Endothelial cell (in vitro differentiated cells): Measurements from ENCODE around the gene INSR. TPM values are rescaled to one million over a fixed set of nuclear protein-coding genes. Genes with fewer than 3 reads are reported as not detected.
A peak's percentile ranks its signal among the peaks of the same experiment; 100 is the strongest.

ENCODE experiments used
- DNase-seq: peaks from one replicate; pipeline ENCODE4 v3.0.0; 2021; ENCODE audit warnings: low spot score
- H3K27ac Mint-ChIP-seq: one replicate; pipeline ENCODE4 v1.8.0; 2021; ENCODE audit warnings: mixed read lengths, inconsistent platforms; ENCODE audit not compliant: unreplicated experiment
- H3K27me3 Mint-ChIP-seq: one replicate; pipeline ENCODE4 v1.8.0; 2021; ENCODE audit warnings: mild to moderate bottlenecking, moderate library complexity, mixed read lengths, inconsistent platforms; ENCODE audit not compliant: unreplicated experiment
- H3K36me3 Mint-ChIP-seq: one replicate; pipeline ENCODE4 v1.8.0; 2021; ENCODE audit warnings: mild to moderate bottlenecking, low read depth, mixed read lengths, inconsistent platforms; ENCODE audit not compliant: unreplicated experiment
- H3K4me1 Mint-ChIP-seq: one replicate; pipeline ENCODE4 v1.8.0; 2021; ENCODE audit warnings: mild to moderate bottlenecking, mixed read lengths, inconsistent platforms; ENCODE audit not compliant: unreplicated experiment
- H3K4me3 Mint-ChIP-seq: one replicate; pipeline ENCODE4 v1.8.0; 2021; ENCODE audit warnings: mild to moderate bottlenecking, mixed read lengths, inconsistent platforms; ENCODE audit not compliant: unreplicated experiment
- H3K9me3 Mint-ChIP-seq: one replicate; pipeline ENCODE4 v1.8.0; 2021; ENCODE audit warnings: mixed read lengths, inconsistent platforms; ENCODE audit not compliant: unreplicated experiment
- total RNA-seq: library from RNA; stranded (reverse); fragmentation: NEBNext Ultra II Directional; extraction: Animal tissue kit (Norgen Biotek cat#: 25700); gene quantifications from one replicate; pipeline ENCODE4 v1.2.1, GENCODE V29; 2021; ENCODE audit not compliant: unreplicated experiment
- TF ChIP-seq, protein P1 (sequence below): fragments of 200-600 bp; sonication (generic); IDR thresholded peaks from one replicate; pipeline ENCODE4 v1.5.0; 2021; ENCODE audit warnings: antibody characterized with exemption; ENCODE audit not compliant: unreplicated experiment

Gene INSR
- total RNA-seq, 1 donor from 2014 or later, result 28.9 TPM

DNA sequence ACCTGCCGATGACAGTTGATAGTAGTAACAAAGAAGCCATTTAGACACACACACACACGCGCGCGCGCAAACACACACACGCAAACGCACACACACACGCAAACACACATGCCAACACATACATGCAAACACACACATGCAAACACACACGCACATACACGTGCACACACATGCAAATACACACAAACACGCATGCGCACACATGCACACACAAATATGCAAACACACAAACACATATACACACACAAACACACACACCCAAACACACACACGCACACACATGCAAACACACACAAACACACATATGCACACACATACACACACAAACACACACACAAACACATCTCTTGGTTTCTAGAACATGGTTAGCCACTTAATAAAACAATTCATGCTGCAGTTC lies 174.6 kb downstream of the INSR start:
- Mint-ChIP-seq H3K27me3 (peaks cover 2% of the 10 kb centered on the region), H3K4me1 (no peaks in the 10 kb centered on the region), H3K36me3 (peaks cover 32% of the 10 kb centered on the region), H3K27ac (no peak overlapping the region), H3K4me3 (peak overlapping the region; percentile 43), H3K9me3 (peaks cover 1% of the 10 kb centered on the region)
- TF ChIP-seq, protein P1, sequence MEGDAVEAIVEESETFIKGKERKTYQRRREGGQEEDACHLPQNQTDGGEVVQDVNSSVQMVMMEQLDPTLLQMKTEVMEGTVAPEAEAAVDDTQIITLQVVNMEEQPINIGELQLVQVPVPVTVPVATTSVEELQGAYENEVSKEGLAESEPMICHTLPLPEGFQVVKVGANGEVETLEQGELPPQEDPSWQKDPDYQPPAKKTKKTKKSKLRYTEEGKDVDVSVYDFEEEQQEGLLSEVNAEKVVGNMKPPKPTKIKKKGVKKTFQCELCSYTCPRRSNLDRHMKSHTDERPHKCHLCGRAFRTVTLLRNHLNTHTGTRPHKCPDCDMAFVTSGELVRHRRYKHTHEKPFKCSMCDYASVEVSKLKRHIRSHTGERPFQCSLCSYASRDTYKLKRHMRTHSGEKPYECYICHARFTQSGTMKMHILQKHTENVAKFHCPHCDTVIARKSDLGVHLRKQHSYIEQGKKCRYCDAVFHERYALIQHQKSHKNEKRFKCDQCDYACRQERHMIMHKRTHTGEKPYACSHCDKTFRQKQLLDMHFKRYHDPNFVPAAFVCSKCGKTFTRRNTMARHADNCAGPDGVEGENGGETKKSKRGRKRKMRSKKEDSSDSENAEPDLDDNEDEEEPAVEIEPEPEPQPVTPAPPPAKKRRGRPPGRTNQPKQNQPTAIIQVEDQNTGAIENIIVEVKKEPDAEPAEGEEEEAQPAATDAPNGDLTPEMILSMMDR, result no peak
- no peak for DNase-seq

DNA sequence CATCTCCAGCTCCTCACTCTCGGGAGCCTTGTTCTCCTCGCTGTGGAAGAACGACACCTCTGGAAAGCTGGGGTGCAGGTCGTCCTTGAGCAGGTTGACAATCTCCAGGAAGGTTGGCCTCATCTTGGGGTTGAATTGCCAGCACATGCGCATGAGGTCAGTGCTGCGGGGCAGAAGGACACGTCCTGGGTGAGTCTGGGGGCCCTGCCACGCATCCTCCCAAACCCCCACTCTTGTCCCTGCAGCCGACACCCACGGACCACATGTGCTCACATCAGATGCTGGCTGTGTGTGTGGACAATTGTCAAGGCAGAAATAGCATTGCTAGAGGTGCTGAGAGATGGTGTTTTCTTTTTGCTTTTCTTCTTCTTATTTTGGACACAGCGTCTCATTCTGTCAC lies 177.0 kb downstream of the INSR start:
- Mint-ChIP-seq H3K27ac (no peak overlapping the region), H3K4me1 (no peaks in the 10 kb centered on the region), H3K36me3 (peaks cover 31% of the 10 kb centered on the region), H3K9me3 (no peaks in the 10 kb centered on the region), H3K27me3 (no peaks in the 10 kb centered on the region), H3K4me3 (no peak overlapping the region)
- DNase-seq, result no peak
- TF ChIP-seq, protein P1, result no peak

DNA sequence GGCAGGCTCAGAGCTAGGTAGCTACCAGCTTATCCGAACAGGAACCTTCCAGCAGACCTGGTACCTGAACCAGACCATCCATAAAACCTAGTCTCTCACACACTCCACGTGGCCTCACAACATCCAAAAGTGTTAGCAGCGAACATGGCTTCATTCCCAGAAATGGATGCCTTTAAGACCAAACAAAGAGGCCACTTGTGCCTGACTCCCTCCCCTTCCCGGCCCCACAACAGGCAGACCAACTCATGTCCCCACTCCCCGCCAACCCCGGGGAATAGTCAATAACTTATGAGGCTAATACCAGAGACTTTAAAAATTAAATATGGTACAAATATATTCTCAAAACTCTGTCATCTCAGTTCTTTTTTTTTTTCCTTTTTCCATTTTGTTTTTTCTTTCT lies 178.5 kb downstream of the INSR start:
- DNase-seq, result no peak
- no peak overlapping the region for H3K27ac Mint-ChIP-seq
- H3K4me1 Mint-ChIP-seq, result no peaks in the 10 kb centered on the region
- TF ChIP-seq, protein P1, result no peak
- H3K9me3 Mint-ChIP-seq, result no peaks in the 10 kb centered on the region
- H3K36me3 Mint-ChIP-seq, result peaks cover 25% of the 10 kb centered on the region
- H3K27me3 Mint-ChIP-seq, result no peaks in the 10 kb centered on the region
- no peak overlapping the region for H3K4me3 Mint-ChIP-seq

DNA sequence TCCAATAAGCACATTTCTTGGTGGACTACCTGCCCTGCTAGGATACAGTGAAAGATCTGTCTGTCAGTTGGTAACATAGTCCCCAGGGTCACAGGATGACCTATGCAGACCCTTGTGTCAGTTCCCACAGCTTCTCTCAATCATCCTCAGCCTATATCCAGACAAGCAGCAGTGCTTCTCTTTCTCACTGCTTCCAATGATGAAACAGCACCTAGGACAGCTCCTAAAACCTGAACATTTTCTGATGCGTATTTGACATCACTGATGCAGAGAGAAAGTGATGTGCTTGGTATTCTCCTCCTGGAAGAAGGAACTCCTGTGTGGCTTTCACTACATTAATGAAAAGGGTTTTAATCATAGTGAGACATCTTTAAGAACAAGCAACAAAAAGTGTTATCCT lies 181.0 kb downstream of the INSR start:
- TF ChIP-seq, protein P1, result no peak
- no peaks in the 10 kb centered on the region for H3K27me3 Mint-ChIP-seq
- H3K36me3 Mint-ChIP-seq, result peaks cover 7% of the 10 kb centered on the region
- H3K9me3 Mint-ChIP-seq, result no peaks in the 10 kb centered on the region
- no peak overlapping the region for H3K4me3 Mint-ChIP-seq
- no peaks in the 10 kb centered on the region for H3K4me1 Mint-ChIP-seq
- H3K27ac Mint-ChIP-seq, result no peak overlapping the region
- DNase-seq, result no peak

DNA sequence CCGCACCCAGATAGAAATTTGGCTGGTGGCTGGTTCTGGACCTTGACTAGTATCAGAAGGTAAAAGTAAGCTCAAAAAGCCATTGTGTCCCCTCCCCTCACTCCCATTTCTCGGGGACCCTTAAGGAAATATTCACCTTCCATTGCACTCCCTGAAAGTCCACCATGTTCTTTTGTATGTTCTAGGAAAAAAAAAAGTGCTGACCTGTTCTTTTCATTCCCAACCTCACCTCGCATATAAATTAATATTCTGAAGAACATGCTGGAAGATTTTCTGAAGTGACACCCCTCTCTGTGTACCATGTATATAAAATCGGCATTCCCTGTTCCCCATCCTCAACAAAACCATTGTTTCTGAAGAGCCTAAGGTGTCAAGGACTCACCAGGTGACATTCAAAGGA lies 181.5 kb downstream of the INSR start:
- Mint-ChIP-seq H3K4me1 (no peaks in the 10 kb centered on the region), H3K36me3 (peaks cover 7% of the 10 kb centered on the region), H3K4me3 (no peak overlapping the region), H3K9me3 (no peaks in the 10 kb centered on the region), H3K27me3 (no peaks in the 10 kb centered on the region), H3K27ac (no peak overlapping the region)
- TF ChIP-seq, protein P1, result no peak
- no peak for DNase-seq
